Activated naive CD4-positive, alpha-beta T cell treated with anti-CD3 and anti-CD28 coated beads, Interleukin-2, amount 50 U/mL, for 16 hours (primary cell): Measurements from ENCODE around the gene UCP2.

Experiments
- DNase-seq: peaks from one replicate; pipeline ENCODE4 v3.0.0-alpha.2; 2020

The UCP2 gene

GRCh38 chr11:73968356-73968966 lies 14.2 kb downstream of the UCP2 start:
- no peak for DNase-seq

DNA sequence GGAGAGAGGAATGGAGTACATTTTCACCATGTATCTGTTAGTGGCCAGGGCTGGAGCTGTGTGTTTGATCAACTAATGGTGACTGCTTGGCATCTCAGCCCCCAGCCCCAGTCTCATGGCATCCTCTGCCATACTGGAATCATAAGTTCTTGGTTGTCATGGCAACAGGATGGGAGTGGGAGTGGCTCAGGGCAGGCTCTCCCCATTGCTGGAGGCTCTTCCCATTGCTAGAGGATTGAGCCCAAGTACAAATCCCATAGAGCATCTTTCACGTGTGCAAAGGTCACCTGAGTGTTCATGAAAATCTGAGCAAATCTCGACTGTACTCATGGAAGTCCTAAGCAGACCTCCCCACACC lies 16.9 kb downstream of the UCP2 start:
- DNase-seq, result no peak

DNA sequence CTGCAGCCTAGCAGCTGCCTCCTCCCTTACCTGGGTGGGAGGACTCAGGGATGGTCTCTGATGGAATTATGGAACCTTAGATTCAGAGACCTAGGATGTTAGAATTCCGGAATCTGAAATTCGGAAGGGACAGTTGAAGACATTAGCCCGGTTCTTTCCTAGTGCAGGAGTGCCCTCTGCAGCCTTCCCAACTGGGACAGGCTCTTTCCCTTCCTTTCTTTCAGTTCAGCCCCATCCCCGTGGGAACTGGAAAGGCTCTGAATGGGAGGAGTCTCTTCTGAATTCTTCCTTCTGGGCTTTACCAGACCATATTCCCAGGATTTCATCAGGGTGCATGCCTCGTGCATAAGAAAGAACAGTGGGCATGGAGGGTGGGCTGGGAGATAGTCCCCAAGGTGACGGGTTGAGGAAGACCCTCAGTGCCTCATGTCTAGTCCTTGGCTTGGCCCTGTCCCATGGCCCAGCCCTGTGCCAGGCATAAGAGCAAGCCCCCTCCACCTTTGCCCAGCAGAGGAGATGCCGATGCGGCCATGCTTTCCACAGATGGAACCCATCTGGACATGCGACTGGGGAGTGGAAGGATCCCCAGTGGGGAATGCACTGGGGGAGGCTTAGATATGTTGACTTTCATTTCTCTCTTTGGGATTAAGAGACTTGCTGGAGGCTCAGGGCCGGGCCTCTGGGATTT lies 17.4 kb downstream of the UCP2 start:
- no peak for DNase-seq

- no peak for DNase-seq
Observed at GRCh38 chr11:73963861-73964260, 18.8 kb downstream of the UCP2 start.

DNA sequence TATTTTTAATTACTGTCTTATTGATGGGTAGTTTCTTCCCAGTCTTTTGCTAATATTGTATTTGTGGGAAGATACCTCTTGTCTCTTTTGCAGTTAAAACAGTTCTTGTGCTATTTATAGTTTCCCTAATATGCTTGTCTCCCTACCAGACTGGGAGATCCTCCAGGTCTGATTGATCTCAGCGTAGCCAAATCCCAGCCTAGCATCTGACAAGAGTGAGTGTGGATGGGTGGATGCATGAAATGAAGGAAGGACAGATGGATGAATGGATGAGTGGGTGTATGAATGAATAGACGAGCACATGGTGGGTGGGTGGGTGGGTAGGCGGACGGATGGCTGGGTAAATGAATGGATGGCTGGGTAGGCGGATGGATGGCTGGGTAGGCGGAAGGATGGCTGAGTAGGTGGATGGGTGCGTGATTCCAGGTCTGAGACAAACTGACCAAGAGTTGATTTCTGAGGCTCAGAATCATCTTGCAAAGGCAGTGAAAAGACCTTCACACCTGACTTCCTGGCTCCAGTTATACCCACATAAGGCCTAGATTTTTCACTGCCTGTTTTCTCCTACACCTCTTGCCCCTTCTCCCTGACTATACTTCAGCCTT lies 20.4 kb downstream of the UCP2 start:
- no peak for DNase-seq

DNA sequence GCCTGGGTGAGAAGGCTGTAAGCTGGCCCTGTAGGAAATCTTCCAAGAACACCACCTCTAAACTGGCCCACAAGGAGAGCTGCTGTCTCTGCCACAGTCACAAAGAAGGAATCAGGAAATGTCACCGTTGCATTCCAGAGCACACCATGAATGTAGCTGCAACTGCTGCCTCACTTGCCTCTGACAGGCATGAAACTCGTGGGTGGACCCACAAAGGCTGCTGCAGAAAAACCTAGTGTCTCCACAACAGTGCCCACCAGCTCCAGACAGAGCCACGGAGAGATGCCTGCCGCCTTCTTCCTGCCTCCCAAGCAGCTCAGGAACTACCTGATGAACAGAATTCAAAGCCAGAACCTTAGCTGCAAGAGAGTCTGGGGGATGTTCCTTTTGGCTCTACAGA lies 21.3 kb downstream of the UCP2 start:
- DNase-seq, result no peak

DNA sequence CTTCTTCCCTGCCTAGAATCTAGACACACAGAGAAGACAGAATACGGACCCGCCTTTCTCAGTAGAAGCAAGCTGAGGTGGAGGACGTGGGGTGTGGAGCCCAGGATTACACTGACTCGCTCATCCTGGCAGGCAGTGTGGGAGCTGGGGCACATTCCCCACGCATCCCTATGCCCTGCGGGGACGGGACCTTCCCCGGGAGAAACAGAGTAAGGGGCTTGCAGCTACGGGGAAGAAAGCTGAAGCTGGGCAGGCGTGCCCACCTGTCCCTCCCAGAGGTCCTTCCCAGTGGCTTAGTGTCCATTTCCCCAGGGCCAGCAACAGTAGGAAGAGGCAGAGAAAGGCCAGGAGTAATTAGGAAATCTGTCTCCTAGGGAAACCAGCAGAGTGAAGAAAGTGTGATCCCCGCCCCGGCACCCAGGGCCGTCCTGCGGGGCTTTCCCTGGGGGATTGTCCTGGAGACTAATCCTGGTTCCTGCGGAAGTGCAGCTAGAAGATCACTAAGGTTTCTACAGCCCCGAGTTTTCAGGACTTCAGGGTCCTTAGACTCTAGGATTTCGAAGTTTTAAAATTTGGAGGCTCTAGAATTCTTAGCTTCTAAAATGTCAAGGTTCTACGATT lies 24.0 kb downstream of the UCP2 start:
- no peak for DNase-seq

- DNase-seq, result no peak
Observed at GRCh38 chr11:73957654-73958361, 24.8 kb downstream of the UCP2 start.

DNA sequence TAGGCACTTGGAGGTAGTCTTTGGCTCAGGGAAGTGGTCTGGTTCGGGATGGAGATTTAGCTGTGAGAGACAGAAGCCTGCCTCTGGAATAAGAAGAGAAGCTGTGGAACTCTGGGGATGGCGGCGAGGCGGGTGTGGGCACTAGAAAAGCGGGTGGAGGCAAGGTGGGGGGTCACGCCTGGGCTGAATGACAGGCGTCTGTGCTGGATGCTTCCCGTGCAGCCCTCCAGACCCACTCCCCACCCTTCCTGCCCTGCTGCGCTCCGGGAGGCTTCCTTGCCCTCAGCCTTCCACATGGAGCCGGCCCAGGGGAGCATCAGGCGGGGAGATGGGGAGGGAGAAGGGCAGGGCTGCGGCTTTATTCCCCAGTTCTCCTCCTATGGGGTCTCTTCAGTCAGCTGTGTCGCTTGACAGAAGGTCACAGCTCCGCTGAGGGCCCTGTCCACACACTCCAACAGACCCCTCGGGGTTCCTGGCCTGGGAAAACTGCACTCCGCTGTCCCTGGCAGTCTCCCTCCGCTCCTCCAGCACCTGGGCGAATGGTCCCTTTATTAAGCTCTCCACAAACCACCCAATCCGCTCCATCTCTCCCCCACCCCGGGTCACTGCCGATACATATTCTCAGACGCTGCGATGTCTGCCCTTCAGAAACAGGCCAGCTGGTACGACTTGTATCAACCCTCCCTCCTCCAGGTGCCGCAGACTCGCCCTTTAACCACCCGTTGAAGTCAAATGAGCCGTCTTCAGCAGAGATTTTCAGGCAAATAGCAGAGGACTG lies 25.6 kb downstream of the UCP2 start:
- DNase-seq, result no peak

- no peak for DNase-seq
Observed at GRCh38 chr11:73951797-73952196, 30.8 kb downstream of the UCP2 start.

GRCh38 chr11:73950869-73951710 lies 31.6 kb downstream of the UCP2 start, which contains the start of gene DNAJB13:
TSS of gene DNAJB13 (plus strand) at chr11:73951026. CDS start at chr11:73951070, 44 bp downstream.
- DNase-seq, result no peak

DNA sequence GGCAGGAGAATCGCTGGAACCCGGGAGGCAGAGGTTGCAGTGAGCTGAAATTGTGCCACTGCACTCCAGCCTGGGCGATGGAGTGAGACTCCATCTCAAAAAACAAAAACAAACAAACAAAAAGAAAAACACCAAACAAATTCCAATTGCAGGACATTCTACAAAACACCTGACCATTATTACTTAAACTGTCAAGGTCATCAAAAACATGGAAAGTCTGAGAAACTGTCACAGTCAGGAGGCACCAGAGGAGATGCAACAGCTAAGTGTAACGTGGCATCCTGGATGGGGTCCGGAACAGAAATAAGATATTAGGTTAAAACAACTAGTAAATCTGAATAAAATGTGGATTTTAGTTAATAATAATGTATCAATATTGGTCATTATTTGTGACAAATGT lies 32.7 kb downstream of the UCP2 start:
- no peak for DNase-seq

GRCh38 chr11:73949246-73949645 lies 33.4 kb downstream of the UCP2 start:
- DNase-seq, result no peak

- no peak for DNase-seq
Observed at GRCh38 chr11:73946798-73947458, 35.7 kb downstream of the UCP2 start.

DNA sequence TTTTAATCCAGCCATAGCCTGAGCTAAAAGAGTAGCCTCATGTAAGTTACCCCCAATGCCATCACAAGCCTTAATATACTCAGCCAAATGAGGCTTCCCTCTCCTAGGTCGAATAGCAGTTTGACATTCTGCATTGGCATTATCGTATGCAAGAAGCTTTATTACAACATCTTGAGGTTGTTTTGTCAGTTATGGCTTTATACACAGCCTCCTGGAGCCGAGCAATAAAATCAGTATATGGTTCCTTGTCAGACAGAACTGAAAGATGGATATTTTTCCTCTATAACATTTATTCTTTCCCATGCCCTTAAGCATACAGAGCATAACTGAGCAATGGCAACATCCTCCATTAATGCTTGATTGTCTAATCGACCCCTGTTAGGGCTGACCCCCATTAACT lies 37.2 kb downstream of the UCP2 start:
- no peak for DNase-seq

GRCh38 chr11:73944901-73945300 lies 37.7 kb downstream of the UCP2 start:
- no peak for DNase-seq

DNA sequence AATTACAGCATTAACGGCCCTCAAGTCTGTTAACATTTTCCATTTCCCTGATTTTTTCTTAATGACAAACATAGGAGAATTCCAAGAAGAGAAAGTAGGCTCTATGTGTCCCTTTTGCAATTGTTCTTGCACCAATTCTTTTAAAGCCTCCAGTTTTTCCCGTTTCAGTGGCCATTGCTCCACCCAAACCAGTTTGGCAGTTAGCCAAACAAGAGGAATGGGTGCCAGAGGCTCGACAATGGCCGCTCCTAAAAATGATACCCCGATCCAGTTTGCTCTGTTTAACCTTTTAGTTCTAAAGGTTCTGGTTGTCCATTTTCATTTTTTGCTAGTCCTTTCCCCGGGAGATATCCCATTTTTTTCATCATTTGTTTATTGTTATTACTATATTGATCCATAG lies 38.6 kb downstream of the UCP2 start:
- DNase-seq, result no peak

- DNase-seq, result no peak
Observed at GRCh38 chr11:73942010-73942409, 40.6 kb downstream of the UCP2 start.

- no peak for DNase-seq
Observed at GRCh38 chr11:73940801-73941570, 41.7 kb downstream of the UCP2 start.

DNA sequence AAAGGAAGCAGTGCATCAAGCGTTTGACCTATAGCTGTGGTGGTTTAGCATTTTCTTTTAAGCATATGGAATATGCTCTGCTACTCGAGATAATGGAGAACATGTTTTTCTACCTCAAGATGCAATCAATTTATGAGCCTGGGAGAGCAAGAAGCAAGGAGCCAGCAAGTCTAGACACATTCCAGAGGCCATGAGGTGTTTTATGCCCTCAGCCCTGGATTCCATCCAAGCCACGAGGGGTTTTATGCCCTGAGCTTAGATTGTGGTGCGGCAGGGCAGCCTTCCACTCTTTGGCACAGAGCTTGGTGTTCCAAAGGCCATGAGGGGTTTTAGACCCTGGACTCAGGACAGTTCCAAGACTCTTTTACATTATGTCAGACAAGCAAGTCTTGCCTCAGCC lies 43.5 kb downstream of the UCP2 start:
- DNase-seq, result no peak
